Panc1 (cell line): Measurements from ENCODE around the gene OAF. TPM values are rescaled to one million over a fixed set of nuclear protein-coding genes. Genes with fewer than 3 reads are reported as not detected.

Source experiments
- ATAC-seq: fragments of 200-7000 bp; cut with Tn5 transposase; 2 replicates; pipeline ENCODE4 v1.9.1; 2020; ENCODE audit warnings: mild to moderate bottlenecking, moderate library complexity
- BruUV-seq: library from RNA; stranded (reverse); fragments of 400-500 nt; replicated peaks from 2 replicates; lab custom pipeline; 2021; lab: Mats Ljungman, UMichigan
- CTCF ChIA-PET: fragments of 300-600 bp; sonication (Branson Sonifier 250); formaldehyde crosslinking; loops from one replicate; lab custom pipeline; 2022; ENCODE audit warnings: antibody characterized with exemption; lab: Charles Lee
- POLR2A ChIA-PET: fragments of 300-600 bp; sonication (Branson Sonifier 250); formaldehyde crosslinking; loops from one replicate; lab custom pipeline; 2022; ENCODE audit warnings: antibody characterized with exemption; lab: Charles Lee
- DNase-seq: peaks from one replicate; pipeline ENCODE4 v3.0.0-alpha.2; 2010; ENCODE audit warnings: low read depth, low spot score
- H3K27ac ChIP-seq: 2 replicates; pipeline ENCODE4 v1.5.1; 2011; ENCODE audit warnings: mild to moderate bottlenecking, low read length, inconsistent platforms
- H3K27me3 ChIP-seq: fragments of 200-500 bp; sonication (Bioruptor generic); 2 replicates; pipeline ENCODE4 v1.6.0; 2014; ENCODE audit warnings: low read length, inconsistent platforms; ENCODE audit not compliant: control insufficient read depth, insufficient read depth
- H3K36me3 ChIP-seq: fragments of 200-500 bp; sonication (Bioruptor generic); 2 replicates; pipeline ENCODE4 v1.5.1; 2014; ENCODE audit warnings: inconsistent platforms, mild to moderate bottlenecking, low read length, moderate library complexity; ENCODE audit not compliant: control insufficient read depth, insufficient read depth
- H3K4me1 ChIP-seq: 2 replicates; pipeline ENCODE4 v1.5.1; 2011; ENCODE audit warnings: inconsistent platforms, mild to moderate bottlenecking, low read length, moderate library complexity; ENCODE audit not compliant: control insufficient read depth, insufficient read depth
- H3K4me3 ChIP-seq, 2 experiments: 2 replicates each; pipeline ENCODE4 v1.5.1; 2011 to 2012; ENCODE audit warnings: low read depth in 2 of 2, low read length in 2 of 2, mild to moderate bottlenecking in 2 of 2, inconsistent platforms in 1 of 2, moderate library complexity in 1 of 2
- H3K9me3 ChIP-seq: fragments of 200-500 bp; sonication (Bioruptor generic); 2 replicates; pipeline ENCODE4 v1.5.1; 2014; ENCODE audit warnings: low read depth, mild to moderate bottlenecking, inconsistent platforms, low read length, moderate library complexity; ENCODE audit not compliant: control insufficient read depth, insufficient read depth
- POLR2AphosphoS5 ChIP-seq: IDR thresholded peaks from 2 replicates; pipeline ENCODE4 v1.6.1; 2012; ENCODE audit warnings: mild to moderate bottlenecking, low read depth, low read length, moderate library complexity
- SIN3A ChIP-seq: IDR thresholded peaks from 2 replicates; pipeline ENCODE4 v1.6.1; 2012; ENCODE audit warnings: low read depth, mild to moderate bottlenecking, low read length, moderate library complexity, borderline replicate concordance; ENCODE audit not compliant: insufficient read depth
- TCF7L2 ChIP-seq: IDR thresholded peaks from 2 replicates; pipeline ENCODE4 v1.6.1; 2011; ENCODE audit warnings: mild to moderate bottlenecking, low read depth, low read length, inconsistent platforms
- in situ Hi-C: cut with HindIII; loops from 2 replicates; pipeline ENCODE4 v1.10.0; 2016; ENCODE audit warnings: low sequenced_read_pairs, low pct_unique_long_range_greater_than_20kb
- intact Hi-C: fragments of 100-400 bp; cut with micrococcal nuclease; formaldehyde crosslinking; loops from one replicate; pipeline ENCODE4 v1.10.0; 2022; ENCODE audit not compliant: unreplicated experiment
- total RNA-seq: library from RNA; stranded (reverse); gene quantifications from one replicate; pipeline ENCODE4 v1.2.1, GENCODE V29; 2021; ENCODE audit not compliant: unreplicated experiment
- TF ChIP-seq, protein P1 (sequence below): fragments of 450-650 bp; IDR thresholded peaks from 2 replicates; pipeline ENCODE4 v1.5.1; 2017; ENCODE audit warnings: mild to moderate bottlenecking
- TF ChIP-seq, protein P2 (sequence below), 2 experiments: IDR thresholded peaks; 2 replicates each; pipeline ENCODE4 v1.6.1; 2011 to 2012; ENCODE audit warnings: low read depth in 2 of 2, control low read depth in 1 of 2, low read length in 1 of 2, mild to moderate bottlenecking in 1 of 2, moderate library complexity in 1 of 2; ENCODE audit not compliant: insufficient read depth in 1 of 2

OAF gene
- total RNA-seq, 1 experiment from 2014 or later, result 13.7 TPM

DNA sequence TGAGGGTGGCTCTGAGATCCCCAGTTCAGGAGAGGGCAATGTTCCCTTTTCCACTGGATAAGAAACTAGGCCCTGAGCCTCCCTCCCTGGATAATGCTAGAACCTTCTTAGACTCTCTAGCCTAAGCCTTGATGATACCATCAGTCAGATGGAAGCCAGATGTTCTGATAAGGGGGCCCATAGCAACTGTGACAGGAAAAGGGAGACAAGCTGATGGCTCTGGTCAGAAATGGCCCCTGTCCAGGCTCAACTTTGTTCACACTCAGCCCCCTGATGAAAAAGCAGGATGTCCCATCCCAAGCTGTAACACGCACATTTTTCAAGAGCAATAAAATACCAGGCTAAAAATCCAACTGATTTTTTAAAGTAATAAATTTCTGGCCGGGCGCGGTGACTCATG is 7.2 kb upstream of the OAF start:
- intact Hi-C loops, result no loop called here
- no peak for ATAC-seq
- CTCF ChIA-PET, result no interaction called here

DNA sequence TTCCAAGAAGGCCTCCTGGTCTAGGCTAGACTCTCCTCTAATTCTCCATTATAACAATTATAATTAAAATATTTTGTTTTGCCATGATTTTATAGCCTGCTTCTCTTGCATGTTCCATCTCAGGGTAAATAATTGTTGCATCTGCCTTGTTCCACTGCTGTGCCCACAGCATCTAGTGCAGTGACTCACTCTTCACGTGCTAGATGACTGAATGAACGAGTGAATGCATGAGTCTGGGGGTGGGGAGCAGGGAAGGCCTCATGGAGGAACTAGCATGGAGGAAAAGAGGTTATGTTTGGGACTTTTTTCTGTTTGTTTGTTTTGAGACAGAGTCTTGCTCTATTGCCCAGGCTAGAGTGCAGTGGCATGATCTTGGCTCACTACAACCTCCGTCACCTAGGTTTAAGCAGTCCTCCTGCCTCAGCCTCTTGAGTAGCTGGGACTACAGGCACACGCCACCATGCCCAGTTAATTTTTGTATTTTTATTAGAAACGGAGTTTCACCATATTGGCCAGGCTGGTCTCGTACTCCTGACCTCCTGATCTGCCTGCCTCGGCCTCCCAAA is 5.2 kb upstream of the OAF start:
- no peak for ATAC-seq
- Histone ChIP-seq H3K27ac (no peak overlapping the region), H3K4me3 (no peak overlapping the region), H3K36me3 (no peaks in the 10 kb centered on the region), H3K9me3 (no peaks in the 10 kb centered on the region), H3K27me3 (peaks cover 6% of the 10 kb centered on the region; the same call in 1 of the 2 replicates), H3K4me1 (peaks cover 4% of the 10 kb centered on the region)
- ChIA-PET CTCF (no interaction called here), POLR2A (interaction anchor here (0.6 kb wide), 1 partner anchor 322 kb away, joined by 3 read pairs; no protein-coding TSS in a partner anchor)
- intact Hi-C loops, result no loop called here
- no peak for TF ChIP-seq TCF7L2
- TF ChIP-seq POLR2AphosphoS5, result no peak
- TF ChIP-seq, protein P1, sequence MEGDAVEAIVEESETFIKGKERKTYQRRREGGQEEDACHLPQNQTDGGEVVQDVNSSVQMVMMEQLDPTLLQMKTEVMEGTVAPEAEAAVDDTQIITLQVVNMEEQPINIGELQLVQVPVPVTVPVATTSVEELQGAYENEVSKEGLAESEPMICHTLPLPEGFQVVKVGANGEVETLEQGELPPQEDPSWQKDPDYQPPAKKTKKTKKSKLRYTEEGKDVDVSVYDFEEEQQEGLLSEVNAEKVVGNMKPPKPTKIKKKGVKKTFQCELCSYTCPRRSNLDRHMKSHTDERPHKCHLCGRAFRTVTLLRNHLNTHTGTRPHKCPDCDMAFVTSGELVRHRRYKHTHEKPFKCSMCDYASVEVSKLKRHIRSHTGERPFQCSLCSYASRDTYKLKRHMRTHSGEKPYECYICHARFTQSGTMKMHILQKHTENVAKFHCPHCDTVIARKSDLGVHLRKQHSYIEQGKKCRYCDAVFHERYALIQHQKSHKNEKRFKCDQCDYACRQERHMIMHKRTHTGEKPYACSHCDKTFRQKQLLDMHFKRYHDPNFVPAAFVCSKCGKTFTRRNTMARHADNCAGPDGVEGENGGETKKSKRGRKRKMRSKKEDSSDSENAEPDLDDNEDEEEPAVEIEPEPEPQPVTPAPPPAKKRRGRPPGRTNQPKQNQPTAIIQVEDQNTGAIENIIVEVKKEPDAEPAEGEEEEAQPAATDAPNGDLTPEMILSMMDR, result no peak
- TF ChIP-seq, protein P2, sequence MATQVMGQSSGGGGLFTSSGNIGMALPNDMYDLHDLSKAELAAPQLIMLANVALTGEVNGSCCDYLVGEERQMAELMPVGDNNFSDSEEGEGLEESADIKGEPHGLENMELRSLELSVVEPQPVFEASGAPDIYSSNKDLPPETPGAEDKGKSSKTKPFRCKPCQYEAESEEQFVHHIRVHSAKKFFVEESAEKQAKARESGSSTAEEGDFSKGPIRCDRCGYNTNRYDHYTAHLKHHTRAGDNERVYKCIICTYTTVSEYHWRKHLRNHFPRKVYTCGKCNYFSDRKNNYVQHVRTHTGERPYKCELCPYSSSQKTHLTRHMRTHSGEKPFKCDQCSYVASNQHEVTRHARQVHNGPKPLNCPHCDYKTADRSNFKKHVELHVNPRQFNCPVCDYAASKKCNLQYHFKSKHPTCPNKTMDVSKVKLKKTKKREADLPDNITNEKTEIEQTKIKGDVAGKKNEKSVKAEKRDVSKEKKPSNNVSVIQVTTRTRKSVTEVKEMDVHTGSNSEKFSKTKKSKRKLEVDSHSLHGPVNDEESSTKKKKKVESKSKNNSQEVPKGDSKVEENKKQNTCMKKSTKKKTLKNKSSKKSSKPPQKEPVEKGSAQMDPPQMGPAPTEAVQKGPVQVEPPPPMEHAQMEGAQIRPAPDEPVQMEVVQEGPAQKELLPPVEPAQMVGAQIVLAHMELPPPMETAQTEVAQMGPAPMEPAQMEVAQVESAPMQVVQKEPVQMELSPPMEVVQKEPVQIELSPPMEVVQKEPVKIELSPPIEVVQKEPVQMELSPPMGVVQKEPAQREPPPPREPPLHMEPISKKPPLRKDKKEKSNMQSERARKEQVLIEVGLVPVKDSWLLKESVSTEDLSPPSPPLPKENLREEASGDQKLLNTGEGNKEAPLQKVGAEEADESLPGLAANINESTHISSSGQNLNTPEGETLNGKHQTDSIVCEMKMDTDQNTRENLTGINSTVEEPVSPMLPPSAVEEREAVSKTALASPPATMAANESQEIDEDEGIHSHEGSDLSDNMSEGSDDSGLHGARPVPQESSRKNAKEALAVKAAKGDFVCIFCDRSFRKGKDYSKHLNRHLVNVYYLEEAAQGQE (IDR thresholded peaks at IDR 0.05; ENCODE audit: insufficient read depth in 1 of 2, low read depth in 2 of 2, low read length in 1 of 2), result no peak
- TF ChIP-seq SIN3A, result no peak
- in situ Hi-C loops, result no loop called here
- DNase-seq, result no peak
- no TSS peak for BruUV-seq

More for the DNA sequence above, 7.2 kb upstream of the OAF start:
- no peak for DNase-seq
- Histone ChIP-seq H3K4me3 (no peak overlapping the region), H3K27ac (no peak overlapping the region), H3K9me3 (no peaks in the 10 kb centered on the region), H3K36me3 (no peaks in the 10 kb centered on the region), H3K4me1 (no peaks in the 10 kb centered on the region), H3K27me3 (0 out of 2 replicates have a peak, but pooled peaks cover 6% of the 10 kb centered on the region)
- BruUV-seq, result no TSS peak
- TF ChIP-seq SIN3A (no peak), TCF7L2 (no peak), POLR2AphosphoS5 (no peak)
- TF ChIP-seq, protein P2 (IDR thresholded peaks at IDR 0.05; ENCODE audit: insufficient read depth in 1 of 2, low read depth in 2 of 2, low read length in 1 of 2), result no peak
- TF ChIP-seq, protein P1, result no peak
- in situ Hi-C loops, result no loop called here
- POLR2A ChIA-PET, result interaction anchor here (0.6 kb wide), 1 partner anchor 90 kb away, joined by 11 read pairs; no protein-coding TSS in a partner anchor
